22Rv1 (cell line): ENCODE data around the gene LRMDA.

Source experiments
- H3K27ac ChIP-seq: fragments of 450-650 bp; 2 replicates; pipeline ENCODE4 v1.5.1; 2017
- CTCF ChIP-seq: fragments of 450-650 bp; IDR thresholded peaks from 2 replicates; pipeline ENCODE4 v1.5.1; 2017; ENCODE audit warnings: mild to moderate bottlenecking
- ZFX ChIP-seq: fragments of 450-650 bp; IDR thresholded peaks from 2 replicates; pipeline ENCODE4 v1.6.1; 2017; ENCODE audit warnings: antibody characterized with exemption, borderline replicate concordance

LRMDA gene

GRCh38 chr10:75548356-75548755, 116.9 kb downstream of the LRMDA start:
- H3K27ac ChIP-seq = no peak overlapping the region
- TF ChIP-seq ZFX = no peak
- TF ChIP-seq CTCF = no peak

GRCh38 chr10:75550191-75550590, 118.8 kb downstream of the LRMDA start:
- TF ChIP-seq ZFX = no peak
- TF ChIP-seq CTCF = no peak

GRCh38 chr10:75552171-75552570, 120.7 kb downstream of the LRMDA start:
- no peak for TF ChIP-seq CTCF
- TF ChIP-seq ZFX = no peak
- no peak overlapping the region for H3K27ac ChIP-seq

More at GRCh38 chr10:75550191-75550590, 118.8 kb downstream of the LRMDA start:
- H3K27ac ChIP-seq = no peak overlapping the region

GRCh38 chr10:75553550-75553949, 122.1 kb downstream of the LRMDA start:
- TF ChIP-seq CTCF = no peak
- no peak for TF ChIP-seq ZFX
- H3K27ac ChIP-seq = no peak overlapping the region

- no peak overlapping the region for H3K27ac ChIP-seq
- TF ChIP-seq CTCF = no peak
- TF ChIP-seq ZFX = no peak
Observed at GRCh38 chr10:75555323-75555722, 123.9 kb downstream of the LRMDA start.

- H3K27ac ChIP-seq = no peak overlapping the region
Observed at GRCh38 chr10:75556320-75556719, 124.9 kb downstream of the LRMDA start.

More at GRCh38 chr10:75556320-75556719, 124.9 kb downstream of the LRMDA start:
- no peak for TF ChIP-seq CTCF
- no peak for TF ChIP-seq ZFX
